Measurements from ENCODE around the gene PLA2G3.
"Not testable (repeated sequence)": the region's sequence is repeated elsewhere in the genome, so short reads cannot be mapped to it uniquely, and the experiment has no call there.

Gene PLA2G3, protein sequence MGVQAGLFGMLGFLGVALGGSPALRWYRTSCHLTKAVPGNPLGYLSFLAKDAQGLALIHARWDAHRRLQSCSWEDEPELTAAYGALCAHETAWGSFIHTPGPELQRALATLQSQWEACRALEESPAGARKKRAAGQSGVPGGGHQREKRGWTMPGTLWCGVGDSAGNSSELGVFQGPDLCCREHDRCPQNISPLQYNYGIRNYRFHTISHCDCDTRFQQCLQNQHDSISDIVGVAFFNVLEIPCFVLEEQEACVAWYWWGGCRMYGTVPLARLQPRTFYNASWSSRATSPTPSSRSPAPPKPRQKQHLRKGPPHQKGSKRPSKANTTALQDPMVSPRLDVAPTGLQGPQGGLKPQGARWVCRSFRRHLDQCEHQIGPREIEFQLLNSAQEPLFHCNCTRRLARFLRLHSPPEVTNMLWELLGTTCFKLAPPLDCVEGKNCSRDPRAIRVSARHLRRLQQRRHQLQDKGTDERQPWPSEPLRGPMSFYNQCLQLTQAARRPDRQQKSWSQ

DNA sequence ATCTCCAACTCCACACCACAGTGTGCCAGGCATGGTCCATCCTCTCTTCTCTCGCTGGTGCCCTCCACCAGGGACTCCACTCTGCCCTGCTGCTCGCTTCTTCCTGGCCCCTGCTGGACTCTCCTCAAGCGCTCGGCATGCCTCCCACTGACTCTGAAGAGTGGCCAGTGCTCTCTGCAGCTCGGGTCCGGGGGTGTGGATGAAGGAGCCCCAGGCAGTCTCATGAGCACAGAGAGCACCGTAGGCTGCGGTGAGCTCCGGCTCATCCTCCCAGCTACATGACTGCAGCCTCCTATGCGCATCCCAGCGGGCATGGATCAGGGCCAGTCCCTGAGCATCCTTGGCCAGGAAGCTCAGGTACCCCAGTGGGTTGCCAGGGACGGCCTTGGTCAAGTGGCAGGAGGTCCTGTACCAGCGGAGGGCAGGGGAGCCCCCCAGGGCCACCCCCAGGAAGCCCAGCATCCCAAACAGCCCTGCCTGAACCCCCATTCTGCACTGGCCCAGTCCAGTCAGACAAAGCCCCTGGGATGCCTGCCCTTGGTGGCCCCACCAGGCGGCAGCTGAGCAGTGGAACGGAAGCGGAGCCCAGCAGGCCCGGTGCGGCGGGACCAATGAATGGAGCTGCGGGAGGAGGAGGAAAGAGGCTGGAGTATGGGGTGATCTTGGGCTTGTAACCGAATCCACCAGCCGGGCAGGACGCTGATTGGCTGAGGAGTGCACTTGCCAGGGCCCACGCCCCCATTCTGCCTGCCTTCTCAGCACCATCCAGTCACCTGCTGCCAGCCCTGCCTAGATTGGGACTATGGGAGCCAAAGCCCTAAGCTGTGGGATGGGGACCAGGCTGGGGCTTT is at the start of gene PLA2G3:
PLA2G3 (minus strand) TSS at position 643 of the 851 bp plus-strand sequence; CDS start at position 489, 154 bp downstream.
- peak; percentile 81 for DNase-seq

DNA sequence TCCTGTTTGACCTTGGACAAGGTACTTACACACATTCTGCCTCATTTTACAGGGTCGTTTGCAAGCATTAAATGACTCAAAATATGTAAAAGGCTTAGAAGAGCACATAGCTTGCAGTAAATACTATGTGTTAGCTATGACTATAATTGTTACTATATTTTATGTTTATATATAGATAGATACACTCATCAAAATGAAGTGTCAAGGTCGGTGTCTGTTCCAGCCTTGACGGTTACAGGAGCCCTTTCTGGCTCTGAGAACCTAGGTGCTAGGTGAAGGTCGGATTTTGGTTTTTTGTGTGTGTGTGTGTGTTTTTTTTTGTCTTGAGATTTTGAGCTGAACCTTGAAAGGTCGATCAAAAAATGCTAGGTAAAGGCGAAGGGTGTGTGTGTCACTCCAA is 47.3 kb upstream of the PLA2G3 start:
- no peak for DNase-seq

DNA sequence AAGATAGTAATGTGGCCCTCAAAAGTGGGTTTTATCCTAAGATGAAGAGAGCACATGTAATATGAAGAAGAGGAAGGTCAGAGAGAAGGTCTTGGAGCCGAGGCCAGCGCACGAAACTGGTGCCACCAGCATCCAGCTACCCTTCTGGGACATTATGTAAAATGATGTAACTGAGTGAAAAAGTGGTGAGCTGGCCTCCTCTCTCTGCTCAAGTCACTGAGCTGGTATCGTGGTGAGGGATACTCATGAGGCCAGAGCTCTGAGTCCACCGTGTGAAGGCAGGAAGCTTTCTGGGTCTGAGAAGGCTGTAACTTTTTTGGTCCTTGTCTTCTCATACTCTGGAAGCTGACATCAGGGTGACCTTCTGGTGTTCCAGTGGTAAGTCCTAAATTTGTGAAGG is 44.7 kb upstream of the PLA2G3 start:
- no peak for DNase-seq

DNA sequence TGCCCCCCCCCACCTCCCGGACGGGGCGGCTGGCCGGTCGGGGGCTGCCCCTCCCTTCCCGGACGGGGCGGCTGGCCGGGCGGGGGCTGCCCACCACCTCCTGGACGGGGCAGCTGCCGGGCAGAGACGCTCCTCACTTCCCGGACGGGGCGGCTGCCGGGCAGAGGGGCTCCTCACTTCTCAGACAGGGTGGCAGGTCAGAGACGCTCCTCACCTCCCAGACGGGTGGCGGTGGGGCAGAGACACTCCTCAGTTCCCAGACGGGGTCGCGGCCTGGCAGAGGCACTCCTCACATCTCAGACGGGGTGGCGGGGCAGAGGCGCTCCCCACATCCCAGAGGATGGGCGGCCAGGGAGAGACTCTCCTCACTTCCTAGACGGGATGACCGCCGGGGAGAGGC is 43.7 kb upstream of the PLA2G3 start:
- DNase-seq = no peak

DNA sequence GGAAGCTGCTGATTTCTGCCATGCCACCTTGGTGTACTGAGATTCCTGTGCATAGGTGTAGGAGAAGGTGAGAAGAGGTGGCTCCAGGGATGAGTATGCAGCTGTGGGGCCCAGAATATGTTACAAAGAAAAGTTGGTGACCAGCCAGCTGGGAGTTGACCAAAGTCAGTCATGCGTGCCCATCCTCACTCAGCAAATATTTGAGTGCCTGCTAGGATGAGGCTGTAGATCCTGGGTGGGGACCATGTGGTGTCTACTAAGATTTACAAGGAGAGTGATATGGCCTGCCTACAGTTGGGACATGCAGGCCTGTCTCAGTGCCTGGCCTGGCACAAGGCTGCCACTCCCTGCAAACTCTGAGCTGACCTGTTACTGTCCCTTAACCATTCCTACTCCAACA is 39.0 kb upstream of the PLA2G3 start:
- peak; percentile 41 for DNase-seq

DNA sequence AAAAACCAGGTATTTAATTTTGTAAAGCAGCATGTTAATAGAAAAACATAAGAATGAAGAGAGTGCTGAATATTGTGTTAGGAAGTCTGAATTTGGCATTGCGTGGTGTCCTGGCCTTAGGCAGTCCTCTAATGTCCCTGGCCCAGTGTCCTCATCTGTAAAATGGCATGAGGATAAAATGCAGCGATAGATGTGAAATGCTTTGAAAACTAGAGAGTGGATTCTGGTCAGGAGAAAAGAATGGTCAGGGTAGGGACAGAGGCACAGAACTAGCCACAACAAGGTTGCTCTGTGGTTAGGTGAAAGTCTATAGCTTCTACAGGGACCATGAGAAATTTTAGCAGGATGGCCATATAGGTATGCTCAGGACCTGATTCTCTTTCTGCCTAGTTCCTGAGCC is 38.6 kb upstream of the PLA2G3 start:
- DNase-seq = no peak

DNA sequence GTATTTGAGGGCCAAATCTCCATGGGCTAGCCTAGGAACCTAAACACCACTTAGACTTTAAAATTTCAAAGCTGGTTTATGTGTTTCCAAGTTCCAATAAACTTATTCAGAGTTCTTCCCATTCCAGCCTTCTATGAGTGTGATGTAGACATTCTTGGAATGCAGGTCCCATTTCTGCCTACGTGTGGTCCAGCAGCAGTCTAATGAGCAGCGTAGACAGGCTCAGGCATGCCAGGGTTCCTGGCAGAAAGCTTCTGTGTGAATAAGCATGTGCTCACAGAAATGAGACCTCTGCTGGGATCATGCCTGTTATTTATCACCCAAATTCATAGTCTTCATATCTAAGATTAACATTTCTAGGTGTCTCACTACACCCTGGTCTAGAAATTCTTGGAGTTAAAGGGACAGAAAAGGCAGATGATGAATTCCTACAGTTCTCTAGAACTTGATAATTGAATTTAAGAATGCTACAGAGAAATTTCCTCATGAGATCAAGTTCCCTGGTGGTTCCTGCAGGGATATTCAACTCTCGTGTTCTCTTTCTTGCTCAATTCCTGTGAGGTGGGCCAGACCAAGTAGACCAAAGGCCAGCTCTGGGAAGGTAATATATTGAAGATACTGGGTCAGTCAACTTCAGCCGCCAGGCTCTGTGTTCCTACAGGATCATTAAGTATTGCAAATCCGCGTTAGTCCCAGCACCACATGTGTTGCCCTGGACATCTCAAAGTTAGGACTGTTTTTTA is 37.3 kb upstream of the PLA2G3 start:
- DNase-seq = peak; percentile 60

DNA sequence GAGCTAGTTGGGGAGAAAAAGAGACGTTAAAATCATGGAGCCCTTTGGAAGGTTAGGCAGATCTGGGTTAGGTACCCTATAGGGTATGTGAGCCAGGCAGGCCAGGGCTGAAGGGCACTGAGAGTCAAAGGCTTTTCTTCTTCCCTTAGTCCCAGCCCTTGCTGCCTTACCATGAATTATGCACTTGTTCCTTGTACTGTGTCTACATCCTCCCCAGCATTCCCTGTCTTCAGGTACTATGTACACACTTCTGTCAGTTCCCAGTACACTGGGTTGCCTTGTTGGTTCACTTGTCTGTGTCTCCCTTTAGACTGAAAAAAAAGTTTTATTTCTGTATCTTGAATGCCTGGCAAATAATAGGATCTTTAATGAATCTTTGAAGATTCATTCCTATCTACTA is 36.6 kb upstream of the PLA2G3 start:
- DNase-seq = no peak

DNA sequence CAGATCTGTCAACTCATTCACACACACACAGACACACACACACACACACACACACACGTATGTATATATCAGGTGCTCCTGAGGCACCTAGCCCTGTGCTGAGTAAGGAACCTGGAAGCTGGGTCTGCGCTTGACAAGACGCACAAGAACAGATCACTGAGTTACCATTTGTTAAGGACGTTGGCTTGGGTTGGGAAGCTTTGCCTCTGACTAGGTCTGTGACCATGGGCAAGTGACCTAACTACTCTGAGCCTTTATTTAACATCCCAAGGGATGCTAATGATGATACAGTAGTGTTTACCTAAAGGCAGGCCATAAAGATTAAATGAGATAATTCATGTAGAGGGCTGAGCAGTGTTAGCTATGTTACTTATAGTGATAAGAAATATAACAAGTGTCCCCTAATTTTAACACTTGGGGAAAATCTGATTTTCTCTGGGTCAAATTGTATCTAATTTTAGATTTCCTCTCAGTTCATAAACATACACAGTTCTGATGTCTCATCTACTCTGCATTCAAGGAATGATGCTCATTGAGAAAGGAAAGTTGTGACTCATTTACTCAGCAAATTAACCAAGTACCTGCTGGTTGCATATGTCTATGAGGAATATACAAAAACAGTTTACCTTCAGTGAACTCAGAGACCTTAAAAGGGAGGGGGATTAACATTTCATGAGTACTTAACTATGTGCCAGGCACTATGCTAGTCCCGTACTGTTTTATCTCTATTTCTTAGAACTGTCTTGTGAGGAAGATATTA is 33.3 kb upstream of the PLA2G3 start:
- DNase-seq = no peak

DNA sequence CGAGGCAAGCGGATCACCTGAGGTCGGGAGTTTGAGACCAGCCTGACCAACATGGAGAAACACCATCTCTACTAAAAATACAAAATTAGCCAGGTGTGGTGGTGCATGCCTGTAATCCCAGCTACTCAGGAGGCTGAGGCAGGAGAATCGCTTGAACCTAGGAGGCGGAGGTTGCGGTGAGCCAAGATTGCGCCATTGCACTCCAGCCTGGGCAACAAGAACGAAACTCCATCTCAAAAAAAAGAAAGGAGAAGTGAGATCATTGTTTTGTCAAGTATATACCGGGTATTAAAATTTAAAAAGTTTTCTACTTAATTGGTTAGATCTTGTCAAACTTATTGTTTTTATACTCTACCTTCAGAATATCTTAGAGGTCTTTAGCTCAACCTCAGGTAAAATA is 31.4 kb upstream of the PLA2G3 start:
- DNase-seq = not testable (repeated sequence)

DNA sequence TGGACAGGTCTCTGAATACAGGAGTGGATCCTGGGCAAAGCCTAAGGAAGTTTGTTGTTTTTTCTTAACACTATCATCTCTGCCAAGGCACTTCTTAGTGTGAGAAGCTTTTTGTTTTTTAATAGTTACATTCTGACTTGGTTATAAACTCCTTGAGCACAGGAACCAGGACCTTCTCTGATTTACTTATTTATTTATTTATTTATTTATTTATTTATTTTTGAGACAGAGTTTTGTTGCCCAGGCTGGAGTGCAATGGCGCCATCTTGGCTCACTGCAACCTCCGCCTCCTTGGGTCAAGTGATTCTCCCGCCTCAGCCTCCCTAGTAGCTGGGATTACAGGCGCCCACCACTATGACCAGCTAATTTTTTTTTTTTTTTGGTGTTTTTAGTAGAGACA is 30.7 kb upstream of the PLA2G3 start:
- no peak for DNase-seq

DNA sequence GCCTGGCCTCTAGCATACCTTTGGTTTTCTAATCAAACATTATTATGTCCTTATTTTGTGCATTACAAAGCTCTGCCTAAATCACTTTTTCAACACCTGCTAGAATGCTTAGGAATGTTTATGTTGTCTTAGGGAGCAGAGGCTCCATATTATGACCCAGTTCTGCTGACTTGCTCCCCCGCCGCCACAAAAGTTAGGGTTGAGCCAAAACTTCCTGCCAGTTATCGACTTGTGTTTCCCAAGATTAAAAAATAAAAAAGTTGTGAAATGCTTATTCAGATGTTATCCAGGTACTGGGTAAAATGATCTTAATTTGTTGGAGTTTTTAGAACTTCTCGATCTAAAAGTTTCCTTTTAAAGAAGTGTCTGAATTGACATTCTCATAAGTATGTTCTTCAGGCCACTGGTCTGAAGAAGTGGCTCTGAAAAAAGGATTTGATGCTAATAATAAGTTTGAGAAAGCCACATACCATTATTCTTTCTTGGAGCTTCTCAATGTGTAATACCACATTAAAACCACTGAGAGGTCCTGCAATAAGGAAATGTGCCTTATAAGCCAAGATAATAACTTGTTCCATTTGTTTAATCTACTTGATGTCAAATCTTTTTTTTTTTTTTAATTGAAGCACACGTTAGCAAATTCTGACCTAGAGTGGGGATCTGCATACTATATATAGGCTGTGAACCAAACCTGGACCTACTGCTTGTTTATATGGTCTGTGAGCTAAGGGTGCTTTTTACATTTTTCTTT is 21.9 kb upstream of the PLA2G3 start:
- DNase-seq = no peak

DNA sequence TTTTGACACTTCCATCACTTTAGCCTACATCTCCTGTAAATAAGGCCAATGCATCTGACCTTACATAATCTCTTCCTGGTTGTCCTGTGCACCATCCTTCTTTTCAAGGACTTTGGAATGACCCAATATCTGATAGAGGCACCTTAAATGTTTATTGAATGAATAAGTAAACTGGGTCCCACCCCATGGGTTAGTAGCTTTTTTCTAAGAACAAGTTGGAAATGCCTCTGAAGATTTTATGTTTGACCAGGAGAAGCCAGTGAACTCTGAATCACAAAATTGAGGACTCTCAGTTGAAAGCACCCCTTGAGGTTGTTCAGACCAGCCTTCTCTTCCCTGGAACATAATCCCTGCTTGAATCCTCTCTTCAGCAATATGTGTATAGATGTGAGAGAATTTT is 21.1 kb upstream of the PLA2G3 start:
- no peak for DNase-seq

DNA sequence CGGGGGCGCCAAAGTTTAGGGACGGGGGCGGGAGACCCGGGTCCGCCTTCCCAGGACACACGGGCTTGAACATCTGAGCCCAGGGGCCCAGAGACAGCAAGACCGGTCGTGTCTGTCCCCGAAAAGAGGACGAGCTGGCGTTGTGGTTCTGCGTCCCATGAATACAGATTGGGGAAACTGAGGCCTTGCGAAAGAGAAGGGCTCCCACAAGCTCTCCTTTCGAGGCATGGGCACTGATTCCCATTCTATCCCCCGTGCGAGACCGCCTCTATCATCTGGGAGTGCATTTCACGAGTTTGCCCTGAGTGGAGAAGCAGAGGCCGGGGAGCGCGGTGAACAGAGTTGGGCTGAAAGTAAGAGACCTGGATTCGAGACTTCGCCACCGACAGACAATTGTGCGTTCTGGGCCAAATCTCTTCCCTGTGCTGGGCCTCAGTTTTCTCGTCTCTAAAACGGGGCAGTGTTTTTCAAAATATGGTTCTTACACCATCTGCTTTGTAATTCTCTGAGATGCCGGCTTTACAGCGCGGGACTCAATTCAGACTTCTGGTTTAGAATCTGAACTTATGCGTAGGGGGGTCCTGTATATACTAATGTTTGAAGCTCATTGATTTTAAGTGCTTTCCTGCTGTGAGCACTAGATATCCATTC is 20.1 kb upstream of the PLA2G3 start:
- no peak for DNase-seq

DNA sequence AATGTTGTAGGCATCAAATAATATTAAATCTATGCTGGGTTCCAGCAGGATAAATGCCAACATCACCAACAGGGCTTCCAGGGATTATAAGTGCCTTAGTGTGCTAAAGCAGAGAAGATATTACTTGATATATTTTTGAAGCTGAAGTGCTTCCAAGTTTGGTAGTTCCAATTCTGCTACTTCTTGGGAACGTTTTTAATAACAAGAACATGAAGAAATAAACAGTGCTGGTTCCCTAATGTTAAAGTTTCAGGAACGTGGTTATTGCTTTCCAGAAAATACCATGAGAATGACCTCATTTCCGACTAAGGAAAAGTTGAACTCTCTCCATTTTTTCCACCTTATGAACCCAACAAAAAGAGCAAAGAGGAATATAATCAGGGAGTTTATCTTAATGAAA is 15.1 kb upstream of the PLA2G3 start:
- DNase-seq = no peak

DNA sequence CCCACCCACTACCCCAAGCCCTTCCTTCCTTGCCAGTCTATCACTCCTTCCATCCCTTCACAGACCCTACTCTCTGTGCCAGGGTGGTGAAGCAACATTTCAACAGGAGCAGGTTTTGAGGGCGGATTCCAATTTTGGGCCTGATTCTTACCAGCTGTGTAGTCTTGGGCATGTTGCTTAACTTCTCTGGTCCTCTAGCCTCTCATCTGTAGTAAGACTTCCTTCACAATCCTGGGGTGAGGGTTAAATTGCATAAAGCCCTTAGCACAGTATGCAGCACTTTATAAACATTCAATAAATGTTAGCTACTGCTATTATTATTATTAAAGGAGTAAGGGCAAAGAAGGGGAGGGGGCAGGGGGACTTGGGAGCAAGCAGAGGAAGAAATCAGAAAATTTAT is 14.7 kb upstream of the PLA2G3 start:
- no peak for DNase-seq

DNA sequence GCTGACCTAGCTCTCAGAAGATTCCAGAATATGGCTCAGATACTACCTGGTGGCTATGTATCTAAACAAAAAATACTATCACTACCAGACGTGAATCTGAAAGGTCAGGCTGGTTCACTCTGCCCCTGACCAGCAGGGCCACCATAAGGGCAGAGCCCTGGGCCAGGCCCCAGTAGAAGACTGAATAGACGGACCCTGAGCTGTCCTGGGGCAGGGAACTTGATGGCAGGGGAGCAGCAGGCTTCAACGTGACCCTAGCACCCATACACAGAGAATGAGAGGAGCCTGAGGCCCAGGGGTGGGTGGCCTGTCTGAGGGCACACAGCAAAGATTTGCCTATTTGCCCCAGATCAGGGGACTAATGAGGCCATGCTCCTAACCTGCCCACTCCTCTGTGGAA is 13.0 kb upstream of the PLA2G3 start:
- no peak for DNase-seq

DNA sequence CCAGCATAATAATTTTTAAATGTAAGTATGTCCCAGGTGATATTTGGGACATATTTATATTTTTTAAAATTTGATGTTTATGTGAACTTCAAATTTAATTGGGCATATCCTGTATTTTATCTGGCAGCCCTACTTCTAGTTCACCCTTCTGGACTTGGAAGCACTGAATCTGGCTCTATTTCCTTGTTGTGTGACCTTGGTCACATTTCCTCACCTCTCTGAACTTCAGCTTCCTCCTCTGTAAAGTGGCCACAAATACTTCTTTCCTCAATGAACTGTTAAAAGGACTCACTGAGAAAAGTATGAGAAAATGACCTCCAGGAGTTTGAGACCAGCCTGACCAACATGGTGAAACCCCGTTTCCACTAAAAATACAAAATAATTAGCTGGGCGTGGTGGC is 11.6 kb upstream of the PLA2G3 start:
- no peak for DNase-seq

DNA sequence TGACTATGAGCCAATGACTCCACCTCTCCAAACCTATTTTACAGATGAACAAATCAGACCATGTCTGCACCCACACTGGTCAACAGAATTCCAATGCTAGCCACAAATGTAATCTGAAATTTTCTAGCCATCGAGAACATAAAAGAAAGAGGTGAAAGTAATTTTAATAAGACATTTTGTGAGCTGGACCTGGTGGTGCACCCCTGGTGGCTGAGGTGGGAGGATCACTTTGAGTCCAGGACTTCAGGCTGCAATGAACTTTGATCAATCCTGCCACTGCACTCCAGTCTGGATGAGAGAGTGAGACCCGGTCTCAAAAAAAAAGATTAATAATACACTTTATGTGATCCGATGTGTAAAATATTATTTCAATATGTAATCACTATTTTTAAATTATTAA is 10.3 kb upstream of the PLA2G3 start:
- no peak for DNase-seq

DNA sequence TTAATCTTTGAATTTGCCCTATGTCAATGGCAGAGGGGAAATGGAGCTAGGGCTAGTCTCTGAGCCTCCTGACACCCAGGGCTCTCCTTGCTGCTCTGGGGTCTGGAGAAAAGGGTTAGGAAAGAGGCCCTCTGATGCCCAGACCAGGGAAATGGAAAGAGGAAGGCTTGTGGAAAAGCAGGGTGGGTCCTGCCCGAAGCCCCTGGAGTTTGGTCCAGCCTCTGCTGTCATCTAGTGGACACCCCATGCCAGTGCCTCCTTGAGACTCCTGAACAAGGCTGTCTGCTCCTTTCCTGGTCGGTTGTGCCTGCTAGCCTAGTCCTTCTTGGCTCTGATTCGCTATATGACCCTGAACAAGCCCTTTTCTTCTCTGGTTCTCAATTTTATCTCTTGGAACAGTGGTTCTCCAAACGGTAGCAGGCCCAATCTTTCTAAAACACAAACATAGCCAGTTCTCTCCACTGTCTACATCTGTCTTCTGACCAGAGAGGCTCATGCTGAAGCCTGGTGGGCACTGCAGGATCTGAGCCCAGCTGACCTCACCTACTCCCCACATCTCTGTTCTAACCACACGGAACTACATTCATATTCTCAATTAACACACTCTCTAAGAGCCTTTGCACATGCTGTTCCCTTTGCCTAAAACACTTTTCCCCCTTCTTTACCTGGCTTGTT is 8.8 kb upstream of the PLA2G3 start:
- peak; percentile 56 for DNase-seq

DNA sequence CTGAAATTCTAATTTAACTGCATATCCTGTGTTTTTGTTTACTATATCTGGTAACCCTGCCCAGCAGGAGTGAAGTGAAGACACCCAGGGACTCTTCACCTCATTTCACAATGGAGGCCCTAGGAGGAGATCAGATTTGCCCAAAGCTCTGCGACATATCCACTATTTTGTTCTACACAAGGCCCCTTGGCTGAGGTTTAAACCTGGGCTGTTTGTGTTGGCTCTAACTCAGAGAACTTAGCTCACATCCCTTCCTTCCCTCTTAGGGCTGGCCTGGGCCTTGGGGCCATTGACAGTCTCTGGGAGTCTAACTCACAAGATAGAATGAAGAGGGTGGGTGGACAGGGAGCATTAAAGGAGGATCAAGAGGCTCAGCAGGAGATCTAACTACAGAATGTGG is 8.2 kb upstream of the PLA2G3 start:
- no peak for DNase-seq
